ENCODE data around the gene GAS2L1.

- peak in 2 of 3 donors; percentile 35 to 40 for TF ChIP-seq POLR2A (IDR thresholded peaks at IDR 0.05)
- TF ChIP-seq, protein P1, sequence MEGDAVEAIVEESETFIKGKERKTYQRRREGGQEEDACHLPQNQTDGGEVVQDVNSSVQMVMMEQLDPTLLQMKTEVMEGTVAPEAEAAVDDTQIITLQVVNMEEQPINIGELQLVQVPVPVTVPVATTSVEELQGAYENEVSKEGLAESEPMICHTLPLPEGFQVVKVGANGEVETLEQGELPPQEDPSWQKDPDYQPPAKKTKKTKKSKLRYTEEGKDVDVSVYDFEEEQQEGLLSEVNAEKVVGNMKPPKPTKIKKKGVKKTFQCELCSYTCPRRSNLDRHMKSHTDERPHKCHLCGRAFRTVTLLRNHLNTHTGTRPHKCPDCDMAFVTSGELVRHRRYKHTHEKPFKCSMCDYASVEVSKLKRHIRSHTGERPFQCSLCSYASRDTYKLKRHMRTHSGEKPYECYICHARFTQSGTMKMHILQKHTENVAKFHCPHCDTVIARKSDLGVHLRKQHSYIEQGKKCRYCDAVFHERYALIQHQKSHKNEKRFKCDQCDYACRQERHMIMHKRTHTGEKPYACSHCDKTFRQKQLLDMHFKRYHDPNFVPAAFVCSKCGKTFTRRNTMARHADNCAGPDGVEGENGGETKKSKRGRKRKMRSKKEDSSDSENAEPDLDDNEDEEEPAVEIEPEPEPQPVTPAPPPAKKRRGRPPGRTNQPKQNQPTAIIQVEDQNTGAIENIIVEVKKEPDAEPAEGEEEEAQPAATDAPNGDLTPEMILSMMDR (IDR thresholded peaks at IDR 0.05) = peak in 2 of 7 experiments; percentile 15 to 36
Observed at GRCh38 chr22:29306835-29307595, 565 bp downstream of the GAS2L1 start.

Data from body of pancreas (tissue), 4 donors.